Fibroblast of skin of left biceps (primary cell): ENCODE results near the gene PCDH9.

Experiments
- DNase-seq, 2 experiments: peaks; one replicate each; pipeline ENCODE4 v3.0.0-alpha.2; 2013; ENCODE audit warnings: low read depth in 2 of 2

Gene PCDH9

GRCh38 chr13:66974174-66974573 lies 256.0 kb downstream of the PCDH9 start:
- no peak for DNase-seq

GRCh38 chr13:66972659-66973058 lies 257.5 kb downstream of the PCDH9 start:
- DNase-seq = no peak

GRCh38 chr13:66971004-66971403 lies 259.1 kb downstream of the PCDH9 start:
- no peak for DNase-seq

- no peak for DNase-seq
Observed at GRCh38 chr13:66969291-66969690, 260.8 kb downstream of the PCDH9 start.

- DNase-seq = no peak
Observed at GRCh38 chr13:66967811-66968597, 262.1 kb downstream of the PCDH9 start.

GRCh38 chr13:66965181-66965580 lies 265.0 kb downstream of the PCDH9 start:
- no peak for DNase-seq

- DNase-seq = no peak
Observed at GRCh38 chr13:66962953-66963352, 267.2 kb downstream of the PCDH9 start.

GRCh38 chr13:66958611-66959010 lies 271.5 kb downstream of the PCDH9 start:
- DNase-seq = no peak

- DNase-seq = no peak
Observed at GRCh38 chr13:66952507-66952906, 277.6 kb downstream of the PCDH9 start.

GRCh38 chr13:66951426-66951825 lies 278.7 kb downstream of the PCDH9 start:
- no peak for DNase-seq

- no peak for DNase-seq
Observed at GRCh38 chr13:66950666-66951065, 279.5 kb downstream of the PCDH9 start.

- no peak for DNase-seq
Observed at GRCh38 chr13:66948910-66949309, 281.2 kb downstream of the PCDH9 start.

GRCh38 chr13:66943530-66943929 lies 286.6 kb downstream of the PCDH9 start:
- DNase-seq = no peak

- DNase-seq = no peak
Observed at GRCh38 chr13:66940113-66940512, 290.0 kb downstream of the PCDH9 start.

GRCh38 chr13:66937423-66937822 lies 292.7 kb downstream of the PCDH9 start:
- DNase-seq = no peak

GRCh38 chr13:66933994-66934393 lies 296.1 kb downstream of the PCDH9 start:
- no peak for DNase-seq

- DNase-seq = no peak
Observed at GRCh38 chr13:66933527-66933926, 296.6 kb downstream of the PCDH9 start.

- no peak for DNase-seq
Observed at GRCh38 chr13:66927562-66927961, 302.6 kb downstream of the PCDH9 start.

GRCh38 chr13:66926851-66927524 lies 303.1 kb downstream of the PCDH9 start:
- no peak for DNase-seq

GRCh38 chr13:66926200-66926850 lies 303.8 kb downstream of the PCDH9 start:
- no peak for DNase-seq

- DNase-seq = no peak
Observed at GRCh38 chr13:66922444-66922843, 307.7 kb downstream of the PCDH9 start.

- DNase-seq = no peak
Observed at GRCh38 chr13:66921437-66921836, 308.7 kb downstream of the PCDH9 start.
